HUDEP-2 (cell line): ENCODE results near the gene POLR1C.
"Not testable (repeated sequence)": the region's sequence is repeated elsewhere in the genome, so short reads cannot be mapped to it uniquely, and the experiment has no call there.

Experiments
- DNase-seq, 76 experiments: peaks; one replicate each; lab custom pipeline; 2025; ENCODE audit not compliant: unreplicated experiment in 76 of 76; lab: John Stamatoyannopoulos, UW

The POLR1C gene

DNA sequence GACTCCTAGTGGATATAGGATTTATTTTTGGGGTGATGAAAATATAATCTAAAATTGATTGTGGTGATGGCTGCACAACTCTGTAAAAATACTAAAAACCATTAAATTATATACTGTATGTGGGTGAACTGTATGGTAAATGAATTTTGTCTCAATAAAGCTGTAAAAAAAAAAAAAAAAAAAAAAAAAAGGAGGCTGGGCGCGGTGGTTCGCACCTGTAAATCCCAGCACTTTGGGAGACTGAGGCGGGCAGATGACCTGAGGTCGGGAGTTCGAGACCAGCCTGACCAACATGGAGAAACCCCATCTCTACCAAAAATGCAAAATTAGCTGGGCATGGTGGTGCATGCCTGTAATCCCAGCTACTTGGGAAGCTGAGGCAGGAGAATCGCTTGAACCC, 40.7 kb downstream of the POLR1C start:
- DNase-seq = not testable (repeated sequence)

GRCh38 chr6:43559328-43559727, 42.4 kb downstream of the POLR1C start:
- no peak for DNase-seq

DNA sequence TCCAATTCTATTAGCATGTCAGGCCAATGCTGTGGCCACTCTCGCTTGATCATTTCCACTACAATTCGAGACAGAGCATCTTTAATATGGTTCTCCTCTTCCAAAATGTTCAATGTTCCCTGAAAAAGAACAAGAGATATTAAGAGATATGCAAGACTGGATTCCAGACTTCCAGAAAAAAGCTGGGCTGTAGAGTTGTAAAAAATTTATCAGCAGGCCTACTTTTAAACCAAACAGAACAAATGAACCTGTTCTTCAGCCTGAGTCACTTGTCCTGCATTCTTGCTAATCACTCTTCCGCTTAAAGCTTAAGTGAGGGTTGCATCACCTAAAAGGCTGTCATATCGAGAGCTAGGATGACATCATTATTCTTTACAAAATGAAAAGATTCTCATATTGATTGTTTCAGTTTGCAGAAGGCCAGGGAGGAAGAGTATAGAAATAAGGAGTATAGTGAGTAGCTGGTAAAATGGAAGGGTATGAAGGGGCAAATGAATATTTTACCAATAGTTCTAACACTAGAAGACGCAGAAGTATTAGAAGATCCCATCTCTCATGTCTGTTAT, 54.1 kb downstream of the POLR1C start:
- DNase-seq = no peak
